HepG2 (cell line): Measurements from ENCODE around the gene SPINK9. TPM values are rescaled to one million over a fixed set of nuclear protein-coding genes. Genes with fewer than 3 reads are reported as not detected.

Experiments used
- ATAC-seq: fragments of 200-7000 bp; cut with Tn5 transposase; 3 replicates; pipeline ENCODE4 v1.9.1; 2020; ENCODE audit warnings: mild to moderate bottlenecking, moderate library complexity
- BruUV-seq: library from RNA; stranded (reverse); fragments of 400-500 nt; replicated peaks from 2 replicates; lab custom pipeline; 2021; lab: Mats Ljungman, UMichigan
- CTCF ChIA-PET: fragments of 300-600 bp; formaldehyde crosslinking; extraction: SDS; loops from one replicate; lab custom pipeline; 2021; ENCODE audit warnings: low total read pairs, inconsistent platforms, low intra/inter-chr PET ratio; lab: Yijun Ruan, JAX
- POLR2A ChIA-PET: fragments of 350-600 bp; sonication (Branson Sonifier 250); formaldehyde crosslinking; loops from one replicate; lab custom pipeline; 2020; ENCODE audit warnings: antibody characterized with exemption, inconsistent platforms; lab: Yijun Ruan, JAX
- DNase-seq: peaks from one replicate; pipeline ENCODE4 v3.0.0-alpha.2; 2015; ENCODE audit warnings: low spot score
- FAIRE-seq: peaks from 3 replicates; lab custom pipeline; 2011; peaks lifted over from hg19 to GRCh38; lab: Jason Lieb, UNC
- H2AFZ ChIP-seq: one replicate; pipeline ENCODE4 v1.6.1; 2011; ENCODE audit warnings: low read length, inconsistent platforms
- H3K27ac ChIP-seq: fragments of 300-600 bp; 3 replicates; pipeline ENCODE4 v1.8.0; 2011; ENCODE audit warnings: mixed run types, mild to moderate bottlenecking, mixed read lengths, low read length, inconsistent platforms; ENCODE audit not compliant: insufficient read depth; ENCODE audit errors: extremely low read length
- H3K27me3 ChIP-seq, 2 experiments: fragments of 200-600 bp in 1 of 2; 2 replicates in 1 of 2; 3 replicates in 1 of 2; pipeline versions ENCODE4 v1.6.0 to v1.8.0; 2011; ENCODE audit warnings: low read length in 2 of 2, mild to moderate bottlenecking in 2 of 2, moderate library complexity in 2 of 2, inconsistent platforms in 1 of 2; ENCODE audit not compliant: insufficient read depth in 2 of 2, control insufficient read depth in 1 of 2
- H3K36me3 ChIP-seq, 2 experiments: fragments of 200-600 bp in 1 of 2; replicated peaks in 1 of 2; 2 replicates in 1 of 2; 3 replicates in 1 of 2; pipeline versions ENCODE4 v1.5.1 to v1.8.0; 2011; ENCODE audit warnings: low read length in 2 of 2, inconsistent platforms in 1 of 2; ENCODE audit not compliant: insufficient read depth in 2 of 2, control insufficient read depth in 1 of 2
- H3K4me1 ChIP-seq: 2 replicates; pipeline ENCODE4 v1.5.1; 2012; ENCODE audit warnings: low read length, inconsistent platforms; ENCODE audit not compliant: insufficient read depth
- H3K4me2 ChIP-seq: 2 replicates; pipeline ENCODE4 v1.6.0; 2011; ENCODE audit warnings: low read depth, low read length, inconsistent platforms
- H3K4me3 ChIP-seq, 3 experiments: fragments of 200-600 bp in 1 of 3; sonication (generic), shearing (Covaris generic) in 1 of 3; replicated peaks in 1 of 3; 2 replicates each; pipeline ENCODE4 v1.5.1; 2011 to 2016; ENCODE audit warnings: low read length in 3 of 3, inconsistent platforms in 2 of 3, low read depth in 2 of 3, mild to moderate bottlenecking in 2 of 3, control low read depth in 1 of 3, mixed read lengths in 1 of 3; ENCODE audit not compliant: insufficient read depth in 1 of 3
- H3K79me2 ChIP-seq: one replicate; pipeline ENCODE4 v1.6.1; 2011; ENCODE audit warnings: low read length, inconsistent platforms; ENCODE audit not compliant: insufficient read depth
- H3K9ac ChIP-seq: 2 replicates; pipeline ENCODE4 v1.6.0; 2011; ENCODE audit warnings: mild to moderate bottlenecking, low read depth, low read length, inconsistent platforms; ENCODE audit not compliant: insufficient read depth
- H3K9me3 ChIP-seq: 2 replicates; pipeline ENCODE4 v1.5.1; 2012; ENCODE audit warnings: mild to moderate bottlenecking, low read length
- H4K20me1 ChIP-seq: 2 replicates; pipeline ENCODE4 v1.6.0; 2011; ENCODE audit warnings: inconsistent platforms, mild to moderate bottlenecking, low read length, moderate library complexity; ENCODE audit not compliant: insufficient read depth
- BCL3 ChIP-seq: sonication (generic); formaldehyde crosslinking; IDR thresholded peaks from 2 replicates; pipeline ENCODE4 v1.5.1; 2020; ENCODE audit warnings: mild to moderate bottlenecking, missing genetic modification reagents, moderate library complexity
- FOXP1 ChIP-seq, 2 experiments: fragments of 450-650 bp in 1 of 2; IDR thresholded peaks; 2 replicates each; pipeline ENCODE4 v1.6.1; 2017 to 2018; ENCODE audit warnings: antibody characterized with exemption in 1 of 2
- NFATC3 ChIP-seq: sonication (generic); formaldehyde crosslinking; IDR thresholded peaks from 2 replicates; pipeline ENCODE4 v1.5.1; 2020; ENCODE audit warnings: mild to moderate bottlenecking, missing genetic modification reagents
- PAX8 ChIP-seq: sonication (generic); formaldehyde crosslinking; IDR thresholded peaks from 2 replicates; pipeline ENCODE4 v1.8.0; 2022; ENCODE audit warnings: mild to moderate bottlenecking, missing genetic modification reagents, borderline replicate concordance
- PRPF4 ChIP-seq: fragments of 200-400 bp; formaldehyde crosslinking; IDR thresholded peaks from 2 replicates; pipeline ENCODE4 v1.6.1; 2016; ENCODE audit warnings: low read length, low read depth; ENCODE audit not compliant: poor library complexity, severe bottlenecking
- SMAD1 ChIP-seq: sonication (generic); formaldehyde crosslinking; IDR thresholded peaks from 2 replicates; pipeline ENCODE4 v1.4.0; 2020; ENCODE audit warnings: missing genetic modification reagents, low read depth, mild to moderate bottlenecking, borderline replicate concordance
- SMAD3 ChIP-seq: sonication (generic); formaldehyde crosslinking; IDR thresholded peaks from 2 replicates; pipeline ENCODE4 v1.4.0; 2020; ENCODE audit warnings: missing genetic modification reagents
- TCF12 ChIP-seq, 2 experiments: fragments of 450-650 bp in 1 of 2; sonication (generic) in 1 of 2; formaldehyde crosslinking in 1 of 2; IDR thresholded peaks; 2 replicates each; pipeline versions ENCODE4 v1.6.1 to v1.8.0; 2017 to 2022; ENCODE audit warnings: antibody characterized with exemption in 1 of 2, mild to moderate bottlenecking in 1 of 2, missing genetic modification reagents in 1 of 2, moderate library complexity in 1 of 2
- ZNF124 ChIP-seq: sonication (generic); formaldehyde crosslinking; IDR thresholded peaks from 2 replicates; pipeline ENCODE4 v1.4.0; 2020; ENCODE audit warnings: missing genetic modification reagents
- ZNF331 ChIP-seq: sonication (generic); formaldehyde crosslinking; IDR thresholded peaks from 2 replicates; pipeline ENCODE4 v1.4.0; 2020; ENCODE audit warnings: missing genetic modification reagents
- ZNF672 ChIP-seq: sonication (generic); formaldehyde crosslinking; IDR thresholded peaks from 2 replicates; pipeline ENCODE4 v1.8.1; 2022; ENCODE audit warnings: missing genetic modification reagents
- WGBS: methylation state at CpG from one replicate; pipeline ENCODE4 v1.1.6; 2017; ENCODE audit warnings: low lambda C conversion rate; 5-methylcytosine and 5-hydroxymethylcytosine counted together
- in situ Hi-C: cut with HindIII; loops from 2 replicates; pipeline ENCODE4 v1.10.0; 2017; ENCODE audit warnings: low pct_unique_long_range_greater_than_20kb; ENCODE audit not compliant: extremely low pct_ligation_motif_present
- intact Hi-C: fragments of 100-400 bp; cut with micrococcal nuclease; formaldehyde crosslinking; loops from one replicate; pipeline ENCODE4 v1.10.0; 2022; ENCODE audit not compliant: unreplicated experiment
- polyA plus RNA-seq, 8 experiments: library from polyadenylated mRNA; depleted of rRNA in 3 of 8; stranded (reverse) in 7 of 8; unstranded in 1 of 8; fragments of >200 nt; fragmentation: Illumina TruSeq in 4 of 8; extraction: Trizol in 4 of 8; gene quantifications; 2 replicates each; pipeline versions ENCODE4 v1.2.1 to v1.2.3, GENCODE V29; 2011 to 2016; ENCODE audit warnings: low read depth in 4 of 8, missing spikeins in 1 of 8, mixed read lengths in 1 of 8; ENCODE audit not compliant: insufficient read depth in 1 of 8
- total RNA-seq, 5 experiments: library from RNA; depleted of rRNA; stranded (reverse); fragments of >200 nt; fragmentation: Illumina TruSeq; extraction: Trizol; gene quantifications; 2 replicates each; pipeline ENCODE4 v1.2.3, GENCODE V29; 2016; ENCODE audit warnings: low read depth in 1 of 5
- TF ChIP-seq, protein P1 (sequence below): sonication (generic); formaldehyde crosslinking; IDR thresholded peaks from 2 replicates; pipeline ENCODE4 v1.4.0; 2020; ENCODE audit warnings: missing genetic modification reagents

The SPINK9 gene
- total and polyA plus RNA-seq, 2 of the 13 experiments (the other 11 are each of a cell fraction or from before 2014, with no cell fraction given) = not detected

- no peak overlapping the region for H2AFZ ChIP-seq
- no peaks in the 10 kb centered on the region for H4K20me1 ChIP-seq
- intact Hi-C loops (no loop called here), in situ Hi-C loops (loop anchor here (10.0 kb wide), 2 partner anchors 201 to 421 kb away; no protein-coding TSS in a partner anchor)
- no peak overlapping the region for H3K4me2 ChIP-seq
- TF ChIP-seq FOXP1 (IDR thresholded peaks at IDR 0.05) = no peak
- TF ChIP-seq FOXP1 (CRISPR knock-in tag; IDR thresholded peaks at IDR 0.05) = no peak
- TF ChIP-seq TCF12 (IDR thresholded peaks at IDR 0.05) = no peak
- TF ChIP-seq TCF12 (CRISPR knock-in tag; IDR thresholded peaks at IDR 0.05) = no peak
- no peak for TF ChIP-seq ZNF331 (CRISPR knock-in tag)
- no peak for TF ChIP-seq PAX8 (CRISPR knock-in tag)
- no peak for TF ChIP-seq SMAD3
- TF ChIP-seq PRPF4 = no peak
- no peaks in the 10 kb centered on the region for H3K79me2 ChIP-seq
- BruUV-seq = no TSS peak
- DNase-seq = no peak
- ATAC-seq = no peak
- H3K9ac ChIP-seq = no peak overlapping the region
- H3K36me3 ChIP-seq = no peaks in the 10 kb centered on the region
- no peak for FAIRE-seq
- CTCF ChIA-PET = no interaction called here
- no peak overlapping the region for H3K4me3 ChIP-seq
- no peaks in the 10 kb centered on the region for H3K27me3 ChIP-seq
- H3K27ac ChIP-seq = no peak overlapping the region
- WGBS = 67% methylated on average over 4 of the region's 4 CpGs
- H3K4me1 ChIP-seq = no peaks in the 10 kb centered on the region
- POLR2A ChIA-PET = no interaction called here
- no peaks in the 10 kb centered on the region for H3K9me3 ChIP-seq
Measured at GRCh38 chr5:148376198-148376597, 40.8 kb downstream of the SPINK9 start.

DNA sequence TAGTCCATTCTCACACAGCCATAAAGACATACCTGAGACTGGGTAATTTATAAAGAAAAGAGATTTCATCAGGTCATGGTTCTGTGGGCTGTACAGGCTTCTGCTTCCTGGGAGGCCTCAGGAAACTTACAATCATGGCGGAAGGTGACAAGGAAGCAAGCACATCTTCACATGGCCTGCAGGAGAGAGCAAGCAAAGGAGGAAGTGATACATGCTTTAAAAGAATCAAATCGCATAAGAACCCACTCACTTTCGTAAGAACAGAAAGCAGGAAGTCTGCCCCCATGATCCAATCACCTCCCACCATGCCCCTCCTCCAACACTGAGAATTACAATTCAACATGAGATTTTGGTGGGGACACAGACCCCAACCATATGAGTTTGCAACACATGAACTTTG lies 43.3 kb downstream of the SPINK9 start:
- Histone ChIP-seq H3K4me3 (no peak overlapping the region), H4K20me1 (no peaks in the 10 kb centered on the region), H3K36me3 (no peaks in the 10 kb centered on the region), H3K27ac (no peak overlapping the region), H3K79me2 (no peaks in the 10 kb centered on the region), H3K4me2 (no peak overlapping the region), H2AFZ (no peak overlapping the region), H3K9ac (no peak overlapping the region), H3K4me1 (peaks cover 17% of the 10 kb centered on the region), H3K27me3 (no peaks in the 10 kb centered on the region), H3K9me3 (no peaks in the 10 kb centered on the region)
- intact Hi-C loops = no loop called here
- ATAC-seq (no peak), DNase-seq (no peak), FAIRE-seq (no peak)
- BruUV-seq = no TSS peak
- WGBS = 89% methylated on average over 3 of the region's 3 CpGs
- in situ Hi-C loops = loop anchor here (10.0 kb wide), 2 partner anchors 204 to 424 kb away; no protein-coding TSS in a partner anchor
- ChIA-PET CTCF (no interaction called here), POLR2A (no interaction called here)
- TF ChIP-seq NFATC3 (CRISPR knock-in tag) (no peak), BCL3 (no peak), SMAD1 (no peak), ZNF124 (CRISPR knock-in tag) (no peak), ZNF672 (CRISPR knock-in tag) (no peak)
- TF ChIP-seq, protein P1, sequence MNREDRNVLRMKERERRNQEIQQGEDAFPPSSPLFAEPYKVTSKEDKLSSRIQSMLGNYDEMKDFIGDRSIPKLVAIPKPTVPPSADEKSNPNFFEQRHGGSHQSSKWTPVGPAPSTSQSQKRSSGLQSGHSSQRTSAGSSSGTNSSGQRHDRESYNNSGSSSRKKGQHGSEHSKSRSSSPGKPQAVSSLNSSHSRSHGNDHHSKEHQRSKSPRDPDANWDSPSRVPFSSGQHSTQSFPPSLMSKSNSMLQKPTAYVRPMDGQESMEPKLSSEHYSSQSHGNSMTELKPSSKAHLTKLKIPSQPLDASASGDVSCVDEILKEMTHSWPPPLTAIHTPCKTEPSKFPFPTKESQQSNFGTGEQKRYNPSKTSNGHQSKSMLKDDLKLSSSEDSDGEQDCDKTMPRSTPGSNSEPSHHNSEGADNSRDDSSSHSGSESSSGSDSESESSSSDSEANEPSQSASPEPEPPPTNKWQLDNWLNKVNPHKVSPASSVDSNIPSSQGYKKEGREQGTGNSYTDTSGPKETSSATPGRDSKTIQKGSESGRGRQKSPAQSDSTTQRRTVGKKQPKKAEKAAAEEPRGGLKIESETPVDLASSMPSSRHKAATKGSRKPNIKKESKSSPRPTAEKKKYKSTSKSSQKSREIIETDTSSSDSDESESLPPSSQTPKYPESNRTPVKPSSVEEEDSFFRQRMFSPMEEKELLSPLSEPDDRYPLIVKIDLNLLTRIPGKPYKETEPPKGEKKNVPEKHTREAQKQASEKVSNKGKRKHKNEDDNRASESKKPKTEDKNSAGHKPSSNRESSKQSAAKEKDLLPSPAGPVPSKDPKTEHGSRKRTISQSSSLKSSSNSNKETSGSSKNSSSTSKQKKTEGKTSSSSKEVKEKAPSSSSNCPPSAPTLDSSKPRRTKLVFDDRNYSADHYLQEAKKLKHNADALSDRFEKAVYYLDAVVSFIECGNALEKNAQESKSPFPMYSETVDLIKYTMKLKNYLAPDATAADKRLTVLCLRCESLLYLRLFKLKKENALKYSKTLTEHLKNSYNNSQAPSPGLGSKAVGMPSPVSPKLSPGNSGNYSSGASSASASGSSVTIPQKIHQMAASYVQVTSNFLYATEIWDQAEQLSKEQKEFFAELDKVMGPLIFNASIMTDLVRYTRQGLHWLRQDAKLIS (CRISPR knock-in tag) = no peak
